ENCODE measurements around the gene IL6R.

The IL6R gene

DNA sequence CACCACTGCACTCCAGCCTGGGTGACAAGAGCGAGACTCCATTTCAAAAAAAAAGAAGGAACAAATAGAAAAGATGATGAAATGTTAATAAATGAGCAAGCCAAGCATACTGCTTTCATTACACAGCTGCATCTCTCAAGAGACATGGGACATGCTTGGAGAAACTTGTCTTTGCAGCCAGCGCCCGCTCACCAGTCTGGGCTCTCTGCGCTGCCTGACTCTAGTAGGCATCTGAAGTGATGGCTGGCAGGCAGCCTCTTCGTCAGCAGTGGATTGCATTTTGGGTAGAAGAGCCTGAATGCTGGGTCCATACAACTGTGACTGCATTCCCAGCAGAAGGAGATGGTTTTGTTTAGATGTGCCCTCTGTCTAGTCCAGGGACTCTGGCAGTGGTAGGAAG, 48.0 kb downstream of the IL6R start:
- Mint-ChIP-seq H3K9me3 (no peaks in the 10 kb centered on the region), H3K4me3 (no peak overlapping the region), H3K27ac (no peak overlapping the region), H3K36me3 (peaks cover 28% of the 10 kb centered on the region), H3K27me3 (no peaks in the 10 kb centered on the region), H3K4me1 (peaks cover 25% of the 10 kb centered on the region)

DNA sequence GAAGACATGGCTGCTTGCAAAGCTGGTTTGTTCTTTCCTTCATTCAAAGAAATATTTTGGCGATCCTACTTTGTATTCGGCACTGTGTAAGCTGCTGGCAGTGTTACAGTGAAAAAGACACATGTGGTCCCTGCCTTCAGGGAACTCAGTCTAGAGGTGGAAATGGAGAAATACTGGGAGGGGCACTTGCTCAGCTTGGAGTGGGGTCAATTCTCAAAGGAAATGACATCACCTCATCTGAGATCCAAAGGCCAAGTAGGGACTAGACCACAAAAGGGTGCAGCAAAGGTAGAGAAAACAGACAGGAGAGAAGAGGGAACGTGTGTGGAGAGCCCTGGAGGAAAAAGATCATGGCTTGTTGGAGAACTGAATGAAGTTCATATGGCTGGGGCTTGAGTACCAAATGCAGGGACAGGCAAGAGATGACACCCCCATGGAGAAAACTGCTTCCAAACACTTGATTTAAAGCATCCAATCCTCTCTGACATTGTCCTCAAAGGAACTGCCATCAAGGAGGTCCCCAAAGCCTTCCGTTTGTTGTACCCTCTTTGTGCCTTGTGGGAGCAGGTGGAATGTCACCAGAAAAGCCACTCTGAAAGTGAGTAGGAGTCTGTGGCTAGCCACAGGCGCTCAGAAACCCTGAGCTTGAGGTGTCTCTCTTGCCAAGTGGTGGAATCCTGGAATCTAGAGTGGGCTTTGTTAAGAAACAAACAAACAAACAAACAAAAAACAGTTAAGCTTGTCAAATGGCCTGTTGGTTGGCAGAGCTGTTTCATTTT, 48.6 kb downstream of the IL6R start:
- no peak overlapping the region for H3K4me3 Mint-ChIP-seq
- no peaks in the 10 kb centered on the region for H3K27me3 Mint-ChIP-seq
- H3K4me1 Mint-ChIP-seq = peaks cover 25% of the 10 kb centered on the region
- no peak overlapping the region for H3K27ac Mint-ChIP-seq
- no peaks in the 10 kb centered on the region for H3K9me3 Mint-ChIP-seq
- H3K36me3 Mint-ChIP-seq = peaks cover 28% of the 10 kb centered on the region

DNA sequence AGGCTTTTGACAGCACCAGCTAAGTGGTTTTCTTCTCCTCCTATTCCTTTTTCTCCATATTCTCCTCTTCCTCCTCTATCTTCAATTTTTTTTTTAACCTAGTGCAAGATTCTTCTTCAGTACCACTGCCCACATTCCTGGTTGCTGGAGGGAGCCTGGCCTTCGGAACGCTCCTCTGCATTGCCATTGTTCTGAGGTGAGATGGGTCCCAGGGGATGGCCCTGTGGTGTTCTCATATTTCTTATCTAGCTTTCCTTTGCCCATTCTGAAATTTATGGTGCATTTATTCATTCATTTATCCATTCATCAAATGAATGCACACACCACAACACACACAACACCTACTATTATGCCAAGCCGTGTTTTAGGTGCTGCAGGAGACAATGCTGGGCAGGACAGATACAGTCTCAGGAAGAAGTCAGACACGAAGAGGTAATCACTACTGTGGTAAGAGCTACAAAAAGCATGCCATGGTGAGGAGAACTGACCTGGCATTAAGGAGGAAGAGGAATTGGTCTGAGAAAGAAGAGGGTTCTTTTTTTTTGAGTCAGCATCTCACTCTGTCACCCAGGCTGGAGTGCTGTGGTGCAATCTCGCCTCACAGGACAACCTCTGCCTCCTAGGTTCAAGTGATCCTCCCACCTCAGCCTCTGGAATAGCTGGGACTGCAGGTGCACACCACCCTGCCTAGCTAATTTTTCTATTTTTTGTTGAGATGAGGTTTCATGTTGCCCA, 49.4 kb downstream of the IL6R start:
- H3K9me3 Mint-ChIP-seq = no peaks in the 10 kb centered on the region
- H3K36me3 Mint-ChIP-seq = peaks cover 28% of the 10 kb centered on the region
- no peaks in the 10 kb centered on the region for H3K27me3 Mint-ChIP-seq
- H3K4me1 Mint-ChIP-seq = peaks cover 29% of the 10 kb centered on the region
- no peak overlapping the region for H3K4me3 Mint-ChIP-seq
- H3K27ac Mint-ChIP-seq = peak overlapping the region; percentile 21

DNA sequence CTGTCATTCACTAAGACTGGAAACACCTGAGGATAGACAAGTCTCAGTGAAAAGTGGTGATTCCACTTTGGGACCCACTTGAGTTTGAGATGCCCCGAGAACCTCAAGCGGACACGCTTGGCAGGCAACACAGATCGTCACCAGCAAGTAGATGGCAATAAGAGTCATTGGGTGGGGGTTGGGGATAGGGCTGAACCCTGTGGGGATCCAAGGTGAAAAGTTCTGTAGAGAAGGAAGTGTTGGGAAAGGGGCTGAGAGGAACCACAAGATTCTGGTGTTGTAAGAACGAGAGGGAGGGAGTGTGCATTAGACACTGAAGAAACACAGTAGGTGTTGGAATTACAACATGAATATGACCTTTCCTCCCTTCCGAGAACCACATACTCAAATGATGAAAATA, 51.5 kb downstream of the IL6R start:
- Mint-ChIP-seq H3K27ac (no peak overlapping the region), H3K27me3 (no peaks in the 10 kb centered on the region), H3K36me3 (peaks cover 24% of the 10 kb centered on the region), H3K9me3 (no peaks in the 10 kb centered on the region), H3K4me3 (no peak overlapping the region), H3K4me1 (peaks cover 47% of the 10 kb centered on the region)

DNA sequence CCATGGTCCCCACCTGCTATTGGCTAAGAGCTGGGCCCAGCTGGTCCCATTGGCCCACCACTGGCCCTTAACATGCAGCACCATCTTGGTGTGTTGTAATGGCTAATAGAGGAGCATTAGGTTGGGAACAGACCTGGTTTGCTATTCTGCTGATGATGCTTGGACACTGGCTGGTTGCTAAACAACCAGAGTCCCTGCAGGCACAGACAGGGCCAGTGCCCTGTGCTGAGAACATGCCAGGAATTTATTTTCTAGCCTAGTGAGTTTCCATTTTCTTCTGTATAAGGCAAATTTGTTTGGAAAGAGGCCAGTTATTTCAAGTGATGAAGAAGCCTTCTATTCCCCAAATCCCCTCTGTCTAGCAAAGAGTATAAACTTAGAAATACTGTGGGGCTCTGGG, 53.9 kb downstream of the IL6R start:
- Mint-ChIP-seq H3K9me3 (no peaks in the 10 kb centered on the region), H3K4me1 (peaks cover 48% of the 10 kb centered on the region), H3K36me3 (peaks cover 12% of the 10 kb centered on the region), H3K4me3 (no peak overlapping the region), H3K27me3 (no peaks in the 10 kb centered on the region), H3K27ac (no peak overlapping the region)

DNA sequence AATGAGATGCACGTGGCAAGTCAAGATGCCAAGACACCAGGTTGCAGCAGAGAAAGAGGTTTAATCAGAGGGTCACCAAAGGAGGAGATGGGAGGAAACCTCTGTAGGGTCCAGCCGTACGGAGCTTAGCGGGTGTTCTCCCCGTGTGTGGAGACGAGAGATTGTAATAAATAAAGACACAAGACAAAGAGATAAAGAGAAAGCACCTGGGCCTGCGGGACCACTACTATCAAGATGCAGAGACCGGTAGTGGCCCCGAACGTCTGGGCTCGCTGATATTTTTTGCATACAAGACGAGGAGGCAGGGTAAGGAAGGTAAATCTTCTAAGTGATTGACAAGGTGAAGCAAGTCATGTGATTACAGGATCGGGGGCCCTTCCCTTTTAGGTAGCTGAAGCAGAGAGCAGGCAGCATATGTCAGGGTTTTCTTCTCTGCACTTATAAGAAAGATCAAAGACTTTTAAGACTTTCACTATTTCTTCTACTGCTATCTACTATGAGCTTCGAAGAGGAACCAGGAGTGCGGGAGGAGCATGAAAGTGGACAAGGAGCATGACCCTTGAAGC, 55.6 kb downstream of the IL6R start:
- Mint-ChIP-seq H3K4me3 (no peak overlapping the region), H3K4me1 (peaks cover 59% of the 10 kb centered on the region), H3K27ac (peak overlapping the region; percentile 69), H3K27me3 (no peaks in the 10 kb centered on the region), H3K9me3 (no peaks in the 10 kb centered on the region), H3K36me3 (peaks cover 7% of the 10 kb centered on the region)

DNA sequence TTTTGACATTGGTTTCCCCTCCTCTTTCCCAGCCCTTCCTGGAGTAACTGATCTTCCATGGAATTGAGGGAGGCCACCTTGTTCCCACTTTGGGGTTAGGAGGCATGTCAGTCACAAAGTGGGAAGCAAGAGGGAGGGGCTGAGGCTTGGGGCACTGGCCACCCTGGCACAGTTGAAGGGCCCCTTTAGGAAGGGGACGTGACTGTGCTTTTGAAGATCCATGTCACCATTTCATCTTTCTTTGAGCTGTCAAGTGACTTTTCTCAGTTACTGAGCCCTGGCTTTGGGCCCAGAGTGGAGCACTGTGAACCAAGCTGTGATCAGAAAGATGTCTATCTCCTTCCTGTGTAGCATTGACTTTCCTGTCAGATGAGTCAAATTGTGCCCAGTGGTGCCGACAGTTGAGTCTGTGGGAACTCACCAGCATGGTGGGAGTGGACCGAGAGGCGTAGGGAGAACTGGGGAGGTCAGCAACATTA, 58.4 kb downstream of the IL6R start:
- H3K27ac Mint-ChIP-seq = peak overlapping the region; percentile 84
- H3K9me3 Mint-ChIP-seq = no peaks in the 10 kb centered on the region
- H3K4me1 Mint-ChIP-seq = peaks cover 87% of the 10 kb centered on the region
- H3K36me3 Mint-ChIP-seq = no peaks in the 10 kb centered on the region
- peak overlapping the region; percentile 62 for H3K4me3 Mint-ChIP-seq
- no peaks in the 10 kb centered on the region for H3K27me3 Mint-ChIP-seq

DNA sequence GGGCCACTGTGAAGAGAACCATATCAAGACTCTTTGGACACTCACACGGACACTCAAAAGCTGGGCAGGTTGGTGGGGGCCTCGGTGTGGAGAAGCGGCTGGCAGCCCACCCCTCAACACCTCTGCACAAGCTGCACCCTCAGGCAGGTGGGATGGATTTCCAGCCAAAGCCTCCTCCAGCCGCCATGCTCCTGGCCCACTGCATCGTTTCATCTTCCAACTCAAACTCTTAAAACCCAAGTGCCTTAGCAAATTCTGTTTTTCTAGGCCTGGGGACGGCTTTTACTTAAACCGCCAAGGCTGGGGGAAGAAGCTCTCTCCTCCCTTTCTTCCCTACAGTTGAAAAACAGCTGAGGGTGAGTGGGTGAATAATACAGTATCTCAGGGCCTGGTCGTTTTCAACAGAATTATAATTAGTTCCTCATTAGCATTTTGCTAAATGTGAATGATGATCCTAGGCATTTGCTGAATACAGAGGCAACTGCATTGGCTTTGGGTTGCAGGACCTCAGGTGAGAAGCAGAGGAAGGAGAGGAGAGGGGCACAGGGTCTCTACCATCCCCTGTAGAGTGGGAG, 60.6 kb downstream of the IL6R start:
- H3K4me1 Mint-ChIP-seq = peaks cover 82% of the 10 kb centered on the region

DNA sequence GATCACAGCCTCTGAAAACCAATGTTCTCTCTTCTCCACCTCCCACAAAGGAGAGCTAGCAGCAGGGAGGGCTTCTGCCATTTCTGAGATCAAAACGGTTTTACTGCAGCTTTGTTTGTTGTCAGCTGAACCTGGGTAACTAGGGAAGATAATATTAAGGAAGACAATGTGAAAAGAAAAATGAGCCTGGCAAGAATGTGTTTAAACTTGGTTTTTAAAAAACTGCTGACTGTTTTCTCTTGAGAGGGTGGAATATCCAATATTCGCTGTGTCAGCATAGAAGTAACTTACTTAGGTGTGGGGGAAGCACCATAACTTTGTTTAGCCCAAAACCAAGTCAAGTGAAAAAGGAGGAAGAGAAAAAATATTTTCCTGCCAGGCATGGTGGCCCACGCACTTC, 61.1 kb downstream of the IL6R start:
- peaks cover 77% of the 10 kb centered on the region for H3K4me1 Mint-ChIP-seq
- H3K36me3 Mint-ChIP-seq = no peaks in the 10 kb centered on the region
- no peaks in the 10 kb centered on the region for H3K9me3 Mint-ChIP-seq
- H3K4me3 Mint-ChIP-seq = peak overlapping the region; percentile 6
- peak overlapping the region; percentile 74 for H3K27ac Mint-ChIP-seq
- no peaks in the 10 kb centered on the region for H3K27me3 Mint-ChIP-seq

More for the DNA sequence above, 60.6 kb downstream of the IL6R start:
- H3K4me3 Mint-ChIP-seq = peak overlapping the region; percentile 6
- H3K36me3 Mint-ChIP-seq = no peaks in the 10 kb centered on the region
- no peaks in the 10 kb centered on the region for H3K9me3 Mint-ChIP-seq
- no peaks in the 10 kb centered on the region for H3K27me3 Mint-ChIP-seq
- H3K27ac Mint-ChIP-seq = peak overlapping the region; percentile 74

DNA sequence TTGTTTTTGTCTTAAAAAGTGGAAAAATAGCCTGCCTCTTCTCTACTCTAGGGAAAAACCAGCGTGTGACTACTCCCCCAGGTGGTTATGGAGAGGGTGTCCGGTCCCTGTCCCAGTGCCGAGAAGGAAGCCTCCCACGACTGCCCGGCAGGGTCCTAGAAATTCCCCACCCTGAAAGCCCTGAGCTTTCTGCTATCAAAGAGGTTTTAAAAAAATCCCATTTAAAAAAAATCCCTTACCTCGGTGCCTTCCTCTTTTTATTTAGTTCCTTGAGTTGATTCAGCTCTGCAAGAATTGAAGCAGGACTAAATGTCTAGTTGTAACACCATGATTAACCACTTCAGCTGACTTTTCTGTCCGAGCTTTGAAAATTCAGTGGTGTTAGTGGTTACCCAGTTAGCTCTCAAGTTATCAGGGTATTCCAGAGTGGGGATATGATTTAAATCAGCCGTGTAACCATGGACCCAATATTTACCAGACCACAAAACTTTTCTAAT, 61.8 kb downstream of the IL6R start:
- no peak overlapping the region for H3K4me3 Mint-ChIP-seq
- H3K9me3 Mint-ChIP-seq = no peaks in the 10 kb centered on the region
- no peaks in the 10 kb centered on the region for H3K27me3 Mint-ChIP-seq
- H3K36me3 Mint-ChIP-seq = no peaks in the 10 kb centered on the region
- H3K27ac Mint-ChIP-seq = peak overlapping the region; percentile 46
- H3K4me1 Mint-ChIP-seq = peaks cover 72% of the 10 kb centered on the region

DNA sequence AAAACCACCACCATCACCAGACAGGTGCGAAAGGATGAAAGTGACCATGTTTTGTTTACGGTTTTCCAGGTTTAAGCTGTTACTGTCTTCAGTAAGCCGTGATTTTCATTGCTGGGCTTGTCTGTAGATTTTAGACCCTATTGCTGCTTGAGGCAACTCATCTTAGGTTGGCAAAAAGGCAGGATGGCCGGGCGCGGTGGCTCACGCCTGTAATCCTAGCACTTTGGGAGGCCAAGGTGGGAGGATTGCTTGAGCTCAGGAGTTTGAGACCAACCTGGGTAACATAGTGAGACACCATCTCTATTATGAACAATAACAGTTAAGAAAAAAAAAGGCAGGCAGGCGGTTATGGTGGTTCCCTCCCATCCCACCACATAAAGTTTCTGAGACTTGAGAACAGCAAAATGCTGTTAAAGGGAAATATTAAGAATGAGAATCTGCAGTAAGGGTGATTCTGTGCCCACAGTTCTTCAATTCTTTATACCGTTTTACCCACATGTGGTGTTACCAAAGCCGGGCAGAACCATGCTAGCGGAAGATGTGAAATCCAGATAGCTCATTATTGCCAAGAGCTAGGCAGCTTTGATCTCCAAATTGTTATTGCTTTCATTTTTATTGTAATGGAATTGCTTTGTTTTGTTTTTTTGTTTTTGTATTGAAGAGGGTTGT, 62.4 kb downstream of the IL6R start:
- H3K4me3 Mint-ChIP-seq = no peak overlapping the region
- H3K36me3 Mint-ChIP-seq = no peaks in the 10 kb centered on the region
- no peaks in the 10 kb centered on the region for H3K27me3 Mint-ChIP-seq
- H3K9me3 Mint-ChIP-seq = no peaks in the 10 kb centered on the region
- peaks cover 69% of the 10 kb centered on the region for H3K4me1 Mint-ChIP-seq
- peak overlapping the region; percentile 17 for H3K27ac Mint-ChIP-seq

DNA sequence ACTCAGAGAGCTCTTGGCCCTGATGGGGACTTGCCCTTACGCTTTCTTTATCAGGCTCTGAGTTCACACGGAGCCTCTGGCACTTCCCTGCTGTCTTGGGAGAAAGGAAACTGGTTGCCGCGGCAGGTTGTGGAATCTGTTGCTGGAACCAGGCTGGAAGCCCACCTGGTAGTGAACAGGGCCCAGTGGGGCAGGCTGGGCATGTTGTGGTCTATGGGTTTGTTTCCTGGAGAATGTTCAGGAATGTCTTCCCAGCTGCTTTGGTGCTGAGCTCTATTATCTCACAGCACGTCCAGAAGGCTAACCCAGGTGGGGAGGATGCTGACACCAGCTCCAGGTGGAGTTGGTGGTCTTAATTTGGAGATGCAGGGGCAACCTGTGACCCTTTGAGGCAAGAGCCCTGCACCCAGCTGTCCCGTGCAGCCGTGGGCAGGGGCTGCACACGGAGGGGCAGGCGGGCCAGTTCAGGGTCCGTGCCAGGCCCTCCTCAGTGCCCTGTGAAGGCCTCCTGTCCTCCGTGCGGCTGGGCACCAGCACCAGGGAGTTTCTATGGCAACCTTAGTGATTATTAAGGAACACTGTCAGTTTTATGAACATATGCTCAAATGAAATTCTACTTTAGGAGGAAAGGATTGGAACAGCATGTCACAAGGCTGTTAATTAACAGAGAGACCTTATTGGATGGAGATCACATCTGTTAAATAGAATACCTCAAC, 63.5 kb downstream of the IL6R start:
- Mint-ChIP-seq H3K4me3 (no peak overlapping the region), H3K36me3 (no peaks in the 10 kb centered on the region), H3K27ac (peak overlapping the region; percentile 51), H3K9me3 (no peaks in the 10 kb centered on the region), H3K27me3 (no peaks in the 10 kb centered on the region), H3K4me1 (peaks cover 59% of the 10 kb centered on the region)

DNA sequence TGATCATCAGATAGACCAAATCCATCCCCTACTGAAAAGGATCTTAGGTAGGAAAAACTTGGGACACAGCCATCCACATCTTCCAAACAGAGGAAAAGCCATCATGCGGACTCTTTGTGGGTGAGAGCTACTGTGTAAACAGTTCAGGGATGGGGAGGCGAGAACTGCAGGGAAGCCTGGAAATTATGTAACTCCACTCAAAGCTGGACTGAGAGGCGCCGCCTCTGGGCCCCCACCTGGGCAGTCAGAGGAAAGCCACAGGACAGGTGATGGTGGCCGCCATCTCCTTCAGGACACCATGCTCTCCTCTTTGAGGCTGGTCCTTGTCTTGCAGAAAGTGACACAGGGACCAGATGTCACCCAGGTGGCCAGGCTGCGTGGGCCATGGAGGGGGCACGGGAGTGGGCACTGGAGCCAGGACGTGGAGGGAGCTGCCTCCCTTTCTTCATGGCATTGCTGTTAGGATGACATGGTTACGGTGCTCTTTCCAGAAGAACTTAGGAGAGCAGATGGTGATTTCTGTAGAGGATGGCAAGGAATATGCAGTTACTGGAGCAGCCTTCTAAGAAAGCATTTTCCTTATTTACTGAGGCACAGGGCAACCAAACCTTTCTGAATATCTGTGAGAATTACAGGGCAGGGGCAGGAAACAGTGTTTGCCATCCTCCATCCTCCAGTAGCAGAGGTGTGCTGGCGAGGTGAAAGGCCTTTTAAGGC, 64.9 kb downstream of the IL6R start:
- H3K27me3 Mint-ChIP-seq = no peaks in the 10 kb centered on the region
- H3K9me3 Mint-ChIP-seq = no peaks in the 10 kb centered on the region
- H3K4me3 Mint-ChIP-seq = no peak overlapping the region
- H3K36me3 Mint-ChIP-seq = no peaks in the 10 kb centered on the region
- peaks cover 46% of the 10 kb centered on the region for H3K4me1 Mint-ChIP-seq
- H3K27ac Mint-ChIP-seq = no peak overlapping the region

DNA sequence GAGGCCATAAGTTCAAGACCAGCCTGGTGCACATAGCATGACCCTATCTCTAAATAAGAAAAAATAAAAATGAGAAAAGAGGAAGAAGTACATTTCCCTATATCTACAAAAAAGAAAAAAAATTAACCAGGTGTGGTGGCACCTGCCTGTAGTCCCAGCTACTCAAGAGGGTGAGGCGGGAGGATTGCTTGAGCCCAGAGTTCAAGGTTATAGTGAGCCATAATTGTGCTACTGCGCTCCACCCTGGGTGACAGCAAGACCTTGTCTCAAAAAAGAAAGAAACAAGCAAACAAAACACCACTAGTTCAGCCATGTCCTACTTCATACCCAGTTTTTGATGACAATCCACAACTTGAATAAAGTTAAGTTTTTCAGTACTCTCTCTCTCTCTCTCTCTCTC, 66.2 kb downstream of the IL6R start:
- no peaks in the 10 kb centered on the region for H3K27me3 Mint-ChIP-seq
- no peaks in the 10 kb centered on the region for H3K9me3 Mint-ChIP-seq
- peak overlapping the region; percentile 76 for H3K27ac Mint-ChIP-seq
- no peak overlapping the region for H3K4me3 Mint-ChIP-seq
- no peaks in the 10 kb centered on the region for H3K36me3 Mint-ChIP-seq
- H3K4me1 Mint-ChIP-seq = peaks cover 33% of the 10 kb centered on the region

Data from activated naive CD4-positive, alpha-beta T cell treated with anti-CD3 and anti-CD28 coated beads, Interleukin-2, amount 50 U/mL, for 24 hours (primary cell).